ENCODE measurements around the gene ANK2.

The ANK2 gene

GRCh38 chr4:113405874-113406722 lies 356.6 kb downstream of the ANK2 start:
- DNase-seq: no peak

- DNase-seq: no peak
These were observed 357.2 kb downstream of the ANK2 start for GRCh38 chr4:113406723-113407016.

GRCh38 chr4:113407409-113407808 lies 358.0 kb downstream of the ANK2 start:
- no peak for DNase-seq

GRCh38 chr4:113409181-113409580 lies 359.7 kb downstream of the ANK2 start:
- DNase-seq: no peak

GRCh38 chr4:113410686-113411085 lies 361.2 kb downstream of the ANK2 start:
- DNase-seq: no peak

GRCh38 chr4:113411496-113411938 lies 362.1 kb downstream of the ANK2 start:
- DNase-seq: no peak

- no peak for DNase-seq
These were observed 370.2 kb downstream of the ANK2 start for GRCh38 chr4:113419631-113420030.

GRCh38 chr4:113420938-113421337 lies 371.5 kb downstream of the ANK2 start:
- DNase-seq: no peak

GRCh38 chr4:113423631-113424030 lies 374.2 kb downstream of the ANK2 start:
- no peak for DNase-seq

- DNase-seq: no peak
These were observed 383.7 kb downstream of the ANK2 start for GRCh38 chr4:113433116-113433515.
